ENCODE results near the gene TNRC6C.

DNA sequence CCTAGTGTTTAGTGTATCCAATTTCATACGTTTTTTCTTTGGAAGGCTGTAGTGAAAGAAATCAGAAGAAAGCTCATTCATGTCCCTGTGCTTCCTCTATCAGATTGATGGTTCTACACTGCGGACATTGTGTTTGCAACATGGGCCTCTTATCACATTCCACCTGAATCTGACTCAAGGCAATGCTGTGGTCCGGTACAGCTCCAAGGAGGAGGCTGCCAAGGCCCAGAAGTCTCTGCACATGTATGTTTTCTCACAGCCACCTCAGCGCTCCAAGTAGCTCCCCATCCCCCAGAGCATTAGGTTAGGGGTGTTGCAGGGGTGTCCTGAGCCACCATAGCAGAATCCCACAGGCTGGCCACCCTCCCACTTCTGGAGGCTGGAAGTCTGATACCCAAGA is 144.8 kb downstream of the TNRC6C start:
- TF ChIP-seq, protein P1, sequence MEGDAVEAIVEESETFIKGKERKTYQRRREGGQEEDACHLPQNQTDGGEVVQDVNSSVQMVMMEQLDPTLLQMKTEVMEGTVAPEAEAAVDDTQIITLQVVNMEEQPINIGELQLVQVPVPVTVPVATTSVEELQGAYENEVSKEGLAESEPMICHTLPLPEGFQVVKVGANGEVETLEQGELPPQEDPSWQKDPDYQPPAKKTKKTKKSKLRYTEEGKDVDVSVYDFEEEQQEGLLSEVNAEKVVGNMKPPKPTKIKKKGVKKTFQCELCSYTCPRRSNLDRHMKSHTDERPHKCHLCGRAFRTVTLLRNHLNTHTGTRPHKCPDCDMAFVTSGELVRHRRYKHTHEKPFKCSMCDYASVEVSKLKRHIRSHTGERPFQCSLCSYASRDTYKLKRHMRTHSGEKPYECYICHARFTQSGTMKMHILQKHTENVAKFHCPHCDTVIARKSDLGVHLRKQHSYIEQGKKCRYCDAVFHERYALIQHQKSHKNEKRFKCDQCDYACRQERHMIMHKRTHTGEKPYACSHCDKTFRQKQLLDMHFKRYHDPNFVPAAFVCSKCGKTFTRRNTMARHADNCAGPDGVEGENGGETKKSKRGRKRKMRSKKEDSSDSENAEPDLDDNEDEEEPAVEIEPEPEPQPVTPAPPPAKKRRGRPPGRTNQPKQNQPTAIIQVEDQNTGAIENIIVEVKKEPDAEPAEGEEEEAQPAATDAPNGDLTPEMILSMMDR (IDR thresholded peaks at IDR 0.05) = no peak
- TF ChIP-seq POLR2A (IDR thresholded peaks at IDR 0.05) = no peak
